GM19239 (cell line): Measurements from ENCODE around the gene SPA17.

ENCODE experiments used
- DNase-seq: peaks from one replicate; pipeline ENCODE4 v3.0.0; 2011; ENCODE audit warnings: low spot score; ENCODE audit not compliant: insufficient read length
- FAIRE-seq: peaks from 2 replicates; lab custom pipeline; 2011; peaks lifted over from hg19 to GRCh38; lab: Jason Lieb, UNC

The SPA17 gene

DNA sequence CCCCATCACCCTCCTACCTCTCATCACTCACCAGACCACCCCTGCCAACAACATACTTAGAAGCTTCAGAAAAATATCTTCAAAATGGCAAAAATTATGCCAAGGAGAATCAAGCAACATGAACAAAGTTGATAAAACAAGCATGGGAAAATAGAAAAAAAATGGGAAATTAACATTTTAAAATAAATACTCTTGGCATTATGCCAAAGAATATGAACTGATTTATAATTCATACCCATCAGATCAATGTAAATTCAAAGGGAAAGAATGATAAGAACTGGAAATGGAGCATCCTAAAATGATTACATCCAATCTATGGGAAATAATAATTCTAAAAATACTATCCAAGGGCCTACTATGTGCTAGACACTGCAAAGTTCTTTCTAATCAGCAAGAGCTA is 12.2 kb upstream of the SPA17 start:
- FAIRE-seq: no peak

DNA sequence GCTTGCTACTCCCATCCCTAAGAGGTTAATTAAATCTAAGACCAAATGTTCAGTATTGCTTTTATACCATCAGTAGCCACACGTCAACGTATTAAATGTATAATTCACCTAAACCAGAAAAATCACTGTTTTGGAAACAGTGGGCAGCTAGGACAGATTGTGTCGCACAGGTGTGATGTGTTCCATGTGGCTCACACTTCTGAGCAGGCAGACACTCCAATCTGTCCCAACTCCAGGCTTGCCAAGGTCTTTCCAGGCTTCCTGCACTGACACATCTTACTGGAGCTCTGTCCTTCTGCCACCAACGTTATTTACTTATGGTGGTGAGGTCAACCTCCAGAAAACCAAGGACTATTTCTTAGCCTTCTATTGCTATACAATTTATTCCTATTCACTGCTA is 11.6 kb upstream of the SPA17 start:
- FAIRE-seq (no peak), DNase-seq (no peak)

More for the DNA sequence above, 12.2 kb upstream of the SPA17 start:
- no peak for DNase-seq

DNA sequence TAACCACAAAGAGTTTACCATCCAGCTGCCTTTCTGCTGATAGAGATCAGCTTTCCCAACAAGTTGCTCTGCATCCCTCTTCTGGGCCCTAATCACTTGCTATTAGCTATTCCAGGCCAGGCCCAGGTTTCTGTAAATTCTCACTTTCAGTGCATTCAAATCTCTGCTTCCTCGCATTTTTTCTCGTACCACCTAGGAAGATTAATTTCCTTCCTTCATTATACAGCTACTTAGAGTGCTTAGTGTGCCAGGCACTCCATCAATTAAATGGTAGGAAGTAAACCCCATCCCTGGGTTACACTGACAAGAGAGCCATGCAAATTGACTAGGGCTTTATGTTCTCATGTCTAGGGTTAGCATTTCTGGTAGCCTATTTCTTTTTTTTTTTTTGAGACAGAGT is 9.8 kb upstream of the SPA17 start:
- DNase-seq (no peak), FAIRE-seq (no peak)

DNA sequence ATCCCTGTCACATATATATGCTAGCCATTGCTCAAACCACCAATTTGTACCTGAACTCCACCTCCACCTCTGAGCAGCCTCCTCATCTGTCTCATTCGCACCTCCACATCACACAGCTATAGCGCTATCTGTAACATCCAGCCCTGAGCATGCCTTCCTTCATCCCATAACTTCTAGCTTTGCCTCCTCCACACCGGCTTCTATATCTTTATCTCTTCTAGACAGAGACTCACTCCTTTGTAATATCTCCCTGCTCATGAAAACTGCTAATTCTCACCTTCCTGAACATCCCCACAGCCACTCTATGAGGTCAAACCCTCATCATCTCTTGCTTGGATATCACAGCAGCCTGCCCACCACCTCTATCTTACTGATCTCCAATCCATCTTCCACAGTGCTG is 6.1 kb upstream of the SPA17 start:
- no peak for FAIRE-seq
- DNase-seq: no peak

DNA sequence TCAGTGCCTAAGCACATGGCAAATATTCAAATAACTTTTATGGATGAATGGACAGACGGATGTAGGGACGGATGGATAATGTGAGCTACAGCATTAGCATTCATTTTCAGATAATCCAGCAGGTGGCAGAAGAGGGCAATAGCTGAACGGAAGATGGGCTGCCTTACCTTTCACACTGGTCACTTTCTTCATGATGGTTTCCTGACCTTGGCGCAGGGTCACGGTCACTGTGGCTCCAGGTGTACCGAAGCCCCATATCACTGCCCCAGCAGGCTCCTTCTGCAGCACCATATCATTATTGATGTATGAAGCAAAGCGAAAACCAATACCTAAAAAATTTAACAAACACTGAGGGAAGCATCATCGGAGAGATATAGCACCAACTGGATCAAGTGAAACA is 4.5 kb upstream of the SPA17 start:
- peak; percentile 34 for DNase-seq
- FAIRE-seq: peak; percentile 89

DNA sequence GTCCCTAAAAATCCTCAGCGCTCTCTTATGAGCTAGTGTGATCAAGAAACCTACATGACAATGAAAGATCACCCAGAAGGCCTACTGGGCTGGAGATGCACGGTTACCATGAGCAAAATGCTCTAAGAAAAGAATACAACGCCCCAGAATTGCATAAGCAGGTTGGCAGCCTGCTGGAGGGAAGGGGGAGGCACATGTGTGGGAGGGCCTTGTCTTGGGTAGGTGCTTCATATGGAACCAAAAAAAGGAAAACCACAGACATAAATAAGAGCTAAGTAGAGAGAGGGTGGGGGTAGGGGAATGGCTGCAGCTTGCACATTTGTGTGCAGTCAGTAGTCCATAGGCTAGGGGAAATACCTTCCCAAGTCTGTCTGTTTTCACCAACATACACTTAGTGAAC is 3.0 kb upstream of the SPA17 start:
- no peak for DNase-seq

DNA sequence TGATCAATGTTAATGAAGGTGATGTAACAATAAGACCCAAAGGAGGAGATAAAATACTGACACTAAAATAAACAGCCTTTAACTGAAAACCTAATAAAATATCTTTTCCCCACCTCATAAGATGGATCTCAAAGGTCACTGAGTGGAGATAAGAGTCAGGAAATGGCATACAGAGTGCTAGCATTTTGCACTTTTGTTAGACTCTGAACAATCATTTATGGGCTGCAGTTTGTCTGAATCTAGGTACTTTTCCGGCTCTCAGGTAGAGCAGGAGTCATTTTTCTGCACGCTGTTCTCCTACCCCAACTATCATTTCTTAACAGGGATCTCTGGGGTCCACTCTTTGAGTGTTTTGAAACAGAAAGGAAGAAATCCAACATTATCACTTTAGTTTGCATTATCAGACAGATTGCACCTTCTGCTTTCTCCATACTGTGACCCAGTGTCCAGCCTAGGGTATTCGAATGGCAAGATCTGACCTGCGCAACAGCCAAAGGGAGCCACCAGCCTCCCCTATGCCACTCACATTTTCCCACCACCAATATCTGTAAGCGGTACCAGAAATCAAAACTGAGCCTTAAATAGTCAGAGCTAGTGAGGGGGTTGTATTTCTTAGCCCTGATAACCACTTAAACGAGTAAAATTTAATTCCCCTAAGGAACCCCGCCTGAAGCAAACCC is 1.0 kb upstream of the SPA17 start:
- FAIRE-seq (peak; percentile 33), DNase-seq (no peak)

More for the DNA sequence above, 3.0 kb upstream of the SPA17 start:
- FAIRE-seq: peak; percentile 66

DNA sequence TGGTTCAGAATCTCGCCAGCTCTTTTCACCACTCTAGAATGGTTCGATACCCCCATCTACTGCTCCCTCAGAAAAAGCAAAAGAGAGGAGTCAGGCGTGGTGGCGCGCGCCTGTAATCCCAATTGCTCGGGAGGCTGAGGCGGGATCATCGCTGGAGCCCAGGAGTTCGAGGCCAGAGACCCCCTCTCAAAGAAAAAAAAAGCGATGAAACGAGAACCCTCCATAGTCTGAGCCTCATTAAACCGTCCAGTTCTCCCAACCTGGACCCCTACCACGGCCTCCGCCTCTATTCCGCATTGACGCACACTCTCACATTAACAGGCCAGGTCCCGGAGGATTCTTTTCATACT is 439 bp downstream of the SPA17 start:
- FAIRE-seq: no peak
- no peak for DNase-seq

DNA sequence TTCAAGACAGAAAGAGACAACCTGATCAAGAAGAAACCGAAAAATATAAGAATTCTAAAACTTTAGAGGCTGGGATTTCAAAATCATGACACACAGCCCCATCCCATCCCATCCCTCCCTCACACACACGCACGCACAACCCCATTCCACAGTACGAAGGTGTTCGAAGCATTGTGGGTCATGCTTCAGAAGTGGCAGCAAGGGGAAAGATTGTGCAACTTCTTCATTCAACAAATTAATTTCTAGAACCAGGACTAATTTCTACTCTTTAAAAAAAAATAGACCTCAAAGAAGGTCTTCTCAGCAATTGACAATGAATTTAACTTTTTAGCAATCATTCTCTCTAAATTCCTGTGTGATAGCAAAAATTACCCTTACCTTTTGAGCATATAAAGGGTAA is 867 bp downstream of the SPA17 start:
- FAIRE-seq: no peak
- no peak for DNase-seq

DNA sequence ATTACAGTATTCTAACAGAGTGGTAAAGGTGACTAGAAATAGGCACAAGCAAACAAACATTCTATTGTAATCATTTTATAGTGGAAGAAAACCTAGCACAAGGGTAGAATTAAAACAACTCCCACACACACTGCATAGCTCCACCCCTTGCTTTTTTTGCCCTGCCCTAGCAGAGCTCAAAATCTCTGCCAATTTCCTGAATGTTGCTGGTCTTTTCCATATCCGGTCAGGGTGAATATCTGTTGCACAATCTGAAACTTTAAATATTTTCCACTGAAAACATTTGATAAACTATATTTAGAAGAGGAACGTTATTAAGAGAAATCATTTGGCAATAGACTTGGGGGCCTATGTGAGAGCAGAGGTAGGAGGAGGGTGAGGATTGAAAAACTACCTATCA is 2.7 kb downstream of the SPA17 start:
- DNase-seq: no peak
- FAIRE-seq: no peak

DNA sequence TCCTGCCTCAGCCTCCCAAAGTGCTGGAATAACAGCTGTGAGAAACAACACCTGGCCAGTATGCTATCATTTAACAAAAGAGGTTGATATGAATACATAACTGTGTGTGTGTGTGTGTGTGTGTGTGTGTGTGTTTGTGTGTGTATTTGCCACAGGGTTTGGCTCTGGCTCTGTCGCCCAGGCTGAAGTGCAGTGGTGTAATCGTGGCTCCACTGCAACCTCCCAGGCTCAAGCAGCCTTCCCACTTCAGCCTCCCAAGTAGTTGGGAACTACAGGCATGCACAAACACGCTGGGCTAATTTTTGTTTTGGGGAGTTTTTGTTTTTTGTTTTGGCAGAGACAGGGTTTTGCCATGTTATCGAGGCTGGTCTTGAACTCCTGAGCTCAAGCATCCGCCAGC is 4.7 kb downstream of the SPA17 start:
- no peak for DNase-seq
- no peak for FAIRE-seq

DNA sequence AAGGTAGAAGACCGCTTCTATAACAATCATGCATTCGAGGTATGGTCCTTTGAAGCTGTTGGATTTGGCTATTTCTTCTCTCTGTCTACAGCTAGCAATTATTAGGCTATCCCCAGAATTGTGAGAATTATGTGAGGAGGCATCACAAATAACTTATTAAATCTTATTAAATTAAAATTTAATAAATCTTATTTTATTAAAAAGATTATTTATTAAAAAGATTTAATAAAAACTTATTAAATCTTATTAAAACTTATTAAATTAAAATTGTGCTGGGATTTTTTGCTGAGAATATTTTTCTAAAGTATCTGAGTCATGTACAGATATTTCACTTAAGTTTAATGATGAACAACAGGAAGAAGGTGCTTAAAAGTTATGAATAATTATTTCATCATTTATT is 7.7 kb downstream of the SPA17 start:
- no peak for FAIRE-seq
- no peak for DNase-seq

DNA sequence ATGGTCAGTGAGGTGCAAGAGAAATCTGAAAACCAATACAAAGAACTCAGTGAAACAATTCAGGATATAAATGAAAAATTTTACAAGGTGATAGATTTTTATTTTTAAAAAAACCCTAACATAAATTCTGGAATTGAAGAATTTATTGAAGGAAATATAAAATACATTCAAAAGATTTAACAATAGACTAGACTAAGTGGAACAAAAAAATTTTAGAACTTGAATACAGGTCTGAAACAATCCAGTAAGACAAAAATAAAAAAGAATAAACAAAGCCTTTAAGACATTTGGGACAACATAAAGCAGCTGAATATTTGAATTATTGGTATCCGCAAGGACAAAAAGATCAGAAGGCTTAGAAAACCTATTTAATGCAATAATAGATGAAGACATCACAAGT is 8.7 kb downstream of the SPA17 start:
- no peak for FAIRE-seq
- no peak for DNase-seq

DNA sequence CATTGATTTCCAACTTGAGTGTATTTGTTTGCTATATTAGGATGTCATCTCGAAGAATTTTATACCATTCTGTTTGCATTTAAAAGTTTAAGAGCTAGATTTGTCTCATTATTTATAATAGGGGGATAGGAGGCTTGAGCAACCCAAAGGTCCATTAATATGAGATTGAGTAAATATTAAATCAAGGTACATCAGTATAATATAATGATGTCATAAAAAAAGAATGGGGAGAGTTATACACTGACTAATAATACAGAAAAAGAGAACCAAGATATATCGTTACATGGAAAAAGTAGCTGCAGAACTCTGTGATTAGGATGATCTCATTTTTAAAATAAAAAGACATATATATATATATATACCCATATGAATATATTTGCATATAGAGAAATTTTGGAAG is 19.4 kb downstream of the SPA17 start:
- DNase-seq (no peak), FAIRE-seq (no peak)

DNA sequence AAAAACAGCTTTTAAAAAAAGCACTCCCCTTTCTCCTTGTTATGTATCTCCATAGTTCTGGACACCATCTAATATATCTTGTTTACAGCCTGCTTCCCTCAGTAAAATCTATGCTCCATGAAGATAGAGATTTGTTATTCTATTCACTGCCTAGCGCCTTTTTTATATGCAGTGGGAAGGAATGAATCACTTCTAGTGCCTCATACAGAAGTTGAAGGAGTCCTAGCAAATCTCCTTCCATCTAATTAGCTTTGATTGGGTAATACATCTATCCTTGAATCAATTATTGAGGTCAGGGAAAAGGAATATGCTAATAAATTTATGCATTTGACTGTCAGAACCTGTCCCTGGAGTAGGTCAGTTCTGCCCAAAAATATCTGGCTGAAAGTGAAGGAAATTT is 25.8 kb downstream of the SPA17 start:
- FAIRE-seq (no peak), DNase-seq (no peak)

DNA sequence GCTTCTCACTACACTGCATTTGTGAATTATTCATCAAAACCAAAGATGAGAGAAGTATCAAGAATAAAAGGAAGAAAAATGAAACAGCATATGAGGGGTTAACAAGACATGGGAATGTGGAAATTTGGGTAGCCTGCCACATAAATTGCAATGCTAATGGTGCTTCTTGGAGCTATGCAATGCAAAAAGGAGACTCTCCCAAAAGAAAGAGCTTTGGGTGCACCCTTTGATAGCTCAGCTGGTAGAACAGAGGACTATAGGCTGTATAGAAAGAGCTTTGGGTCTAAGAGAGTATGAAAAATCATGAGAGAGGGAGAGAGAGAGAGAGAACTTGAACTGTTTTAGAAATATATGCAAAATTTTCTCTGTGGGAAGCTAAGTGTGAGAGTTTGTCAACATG is 26.3 kb downstream of the SPA17 start:
- no peak for FAIRE-seq
- DNase-seq: no peak

DNA sequence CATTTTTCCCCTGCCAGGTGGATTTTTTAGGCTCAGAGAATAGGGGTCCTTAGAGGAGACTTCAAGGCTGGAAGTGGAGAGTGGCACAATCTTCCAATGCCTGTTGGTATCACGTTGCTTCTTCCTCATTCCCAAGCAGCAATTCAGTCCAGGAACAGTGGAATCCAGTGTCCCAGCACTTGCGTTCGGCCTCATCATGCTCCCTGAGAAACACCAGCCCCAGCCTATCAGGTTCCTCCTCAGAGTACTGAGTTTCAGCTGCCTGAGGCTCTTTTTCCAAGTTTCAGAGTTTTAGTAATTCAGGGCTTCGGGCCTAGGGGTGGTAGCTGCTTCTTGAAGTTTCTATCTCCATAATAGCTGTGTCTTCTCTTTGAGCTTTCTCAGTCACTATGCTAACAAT is 34.1 kb downstream of the SPA17 start:
- DNase-seq (no peak), FAIRE-seq (no peak)

DNA sequence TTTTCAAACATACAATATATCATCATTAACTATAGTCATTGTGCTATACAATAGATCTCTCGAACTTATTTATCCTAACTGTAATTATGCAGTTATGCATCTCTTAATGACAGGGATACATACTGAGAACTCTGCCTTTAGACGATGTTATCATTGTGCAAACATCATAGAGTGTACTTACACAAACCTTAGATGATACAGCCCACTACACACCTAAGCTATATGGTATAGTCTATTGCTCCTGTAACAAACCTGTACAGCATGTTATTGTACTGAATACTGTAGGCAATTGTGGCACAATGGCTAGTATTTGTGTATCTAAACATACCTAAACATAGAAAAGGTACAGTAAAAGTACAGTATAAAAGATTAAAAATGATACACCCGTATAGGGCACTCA is 38.7 kb downstream of the SPA17 start:
- FAIRE-seq (no peak), DNase-seq (no peak)

DNA sequence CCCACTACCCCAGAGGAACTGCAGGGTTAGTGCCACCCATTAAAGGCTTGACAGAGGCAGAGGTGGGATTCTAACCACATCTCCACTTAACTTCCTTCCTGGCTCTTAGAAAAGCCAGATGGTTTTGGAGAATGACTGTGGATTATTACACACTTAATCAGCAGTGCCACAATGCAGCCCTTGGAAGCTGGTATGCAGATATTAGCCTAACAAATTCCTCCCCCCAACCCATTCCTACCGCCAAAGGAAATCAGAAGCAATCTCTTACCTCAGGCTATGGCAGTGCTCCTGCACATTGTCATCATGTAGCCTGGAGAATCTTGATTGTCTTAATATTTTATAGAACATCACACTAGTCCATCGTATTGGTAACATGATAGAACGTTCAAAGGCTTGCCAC is 42.9 kb downstream of the SPA17 start:
- FAIRE-seq (peak; percentile 33), DNase-seq (no peak)

DNA sequence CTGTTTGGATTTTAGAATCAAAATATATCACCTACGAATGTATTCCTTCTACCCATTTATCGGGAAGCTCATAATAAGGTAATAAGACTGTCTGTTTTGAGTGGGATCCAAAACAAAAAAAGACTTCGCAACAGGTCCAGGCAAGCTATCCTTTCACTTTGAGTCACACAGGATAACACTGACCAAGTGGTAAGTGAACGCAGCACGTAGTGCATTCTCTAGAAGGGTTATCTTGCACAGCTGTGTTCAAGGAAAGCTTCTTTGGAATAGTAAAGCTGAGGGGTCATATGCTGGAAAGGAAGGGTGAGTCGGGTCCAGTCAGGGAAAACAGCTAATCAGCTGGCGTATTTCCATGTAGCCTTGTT is 43.7 kb downstream of the SPA17 start:
- DNase-seq: no peak
- no peak for FAIRE-seq

DNA sequence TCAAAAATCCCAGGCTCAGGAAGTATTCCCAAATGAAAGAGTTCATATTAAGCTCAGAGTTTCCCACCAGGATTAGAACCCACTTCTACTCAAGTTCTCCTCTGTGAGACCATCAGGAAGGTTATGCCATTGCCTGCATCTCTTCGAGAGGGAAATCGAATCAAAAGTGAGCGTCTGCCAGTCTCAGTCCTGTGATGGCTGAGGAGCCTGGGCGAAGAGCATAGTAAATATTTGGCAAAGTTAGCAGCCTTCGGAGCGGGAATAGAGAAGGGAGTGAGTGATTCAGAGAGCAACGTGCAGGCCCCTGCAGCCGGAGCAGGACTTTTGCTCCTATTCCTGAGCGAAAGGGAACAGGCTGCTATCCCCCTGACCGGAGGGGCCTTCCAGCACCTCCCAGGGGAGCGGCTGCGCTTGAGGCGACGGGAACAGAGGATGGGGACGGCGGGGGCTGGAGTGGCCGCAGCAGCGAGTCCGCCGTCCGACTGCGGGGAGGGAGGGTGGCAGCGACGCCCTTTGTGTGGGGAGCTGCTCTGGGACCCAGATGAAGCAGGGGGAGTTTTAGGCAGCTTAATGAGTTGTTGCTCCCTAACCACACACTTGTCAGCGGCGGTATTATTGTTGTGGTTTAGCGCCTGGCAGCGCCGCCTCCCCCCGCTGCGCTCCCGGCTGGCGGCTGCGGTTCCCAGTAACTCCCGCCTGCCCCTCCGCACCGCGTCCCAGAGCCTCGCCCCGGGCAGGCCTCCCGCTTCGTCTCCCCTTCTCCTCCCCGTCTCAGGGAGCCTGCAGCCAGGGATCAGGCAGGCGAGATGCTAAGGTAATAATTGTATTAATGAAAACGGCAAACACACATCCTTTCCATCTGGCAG is 44.3 kb downstream of the SPA17 start:
- FAIRE-seq (peak; percentile 23), DNase-seq (no peak)

DNA sequence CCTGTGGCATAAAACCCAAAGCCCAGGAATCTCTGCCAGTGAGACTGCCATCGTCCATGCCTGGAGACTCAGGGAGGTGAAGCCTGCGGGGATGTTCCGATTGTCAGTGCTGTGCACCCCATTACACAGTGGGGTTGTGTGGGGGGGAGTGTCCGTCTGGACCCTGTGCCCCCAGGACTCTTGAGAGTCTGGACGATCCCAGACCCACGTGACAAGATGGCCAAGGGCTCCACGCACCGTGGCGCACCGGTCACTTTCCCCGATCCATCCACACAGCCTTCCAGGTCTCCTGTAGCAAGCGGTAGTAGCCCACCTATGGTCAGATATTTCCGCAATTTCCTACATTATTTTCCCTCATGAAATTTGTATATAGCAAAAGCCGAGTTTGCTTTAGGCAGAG is 45.1 kb downstream of the SPA17 start:
- DNase-seq: no peak
- no peak for FAIRE-seq
